Endothelial cell of umbilical vein (primary cell): Measurements from ENCODE around the gene MINDY4. TPM values are rescaled to one million over a fixed set of nuclear protein-coding genes. Genes with fewer than 3 reads are reported as not detected.

Experiments used
- BruUV-seq: library from RNA; stranded (reverse); fragments of 400-500 nt; replicated peaks from 2 replicates; lab custom pipeline; 2021; lab: Mats Ljungman, UMichigan
- CTCF ChIA-PET: fragments of 300-600, 350-600 bp; sonication (Branson Sonifier 250); formaldehyde crosslinking; loops from one replicate; lab custom pipeline; 2021; ENCODE audit warnings: antibody characterized with exemption, inconsistent platforms; lab: Charles Lee
- POLR2A ChIA-PET: fragments of 300-600, 350-600 bp; sonication (Branson Sonifier 250); formaldehyde crosslinking; loops from one replicate; lab custom pipeline; 2021; ENCODE audit warnings: antibody characterized with exemption, inconsistent platforms; lab: Charles Lee
- DNase-seq: peaks from one replicate; pipeline ENCODE4 v3.0.0-alpha.2; 2011; ENCODE audit warnings: low read depth, low spot score
- FAIRE-seq: peaks from 2 replicates; lab custom pipeline; 2011; peaks lifted over from hg19 to GRCh38; lab: Jason Lieb, UNC
- H2AFZ ChIP-seq: 2 replicates; pipeline ENCODE4 v1.6.0; 2012; ENCODE audit warnings: low read depth, low read length, control low read depth, inconsistent platforms
- H3K27ac ChIP-seq: 2 replicates; pipeline ENCODE4 v1.5.1; 2011; ENCODE audit warnings: low read depth, mild to moderate bottlenecking, control low read depth, low read length, moderate library complexity; ENCODE audit not compliant: insufficient read depth
- H3K27me3 ChIP-seq, 2 experiments: 2 replicates each; pipeline versions ENCODE4 v1.6.0 to v1.6.1; 2011; ENCODE audit warnings: low read length in 2 of 2, mixed read lengths in 1 of 2; ENCODE audit not compliant: control insufficient read depth in 2 of 2, insufficient read depth in 2 of 2
- H3K36me3 ChIP-seq, 2 experiments: 2 replicates in 1 of 2; 3 replicates in 1 of 2; pipeline ENCODE4 v1.5.1; 2011; ENCODE audit warnings: low read length in 2 of 2, mild to moderate bottlenecking in 1 of 2, moderate library complexity in 1 of 2; ENCODE audit not compliant: control insufficient read depth in 2 of 2, insufficient read depth in 2 of 2; ENCODE audit errors: extremely low read depth in 1 of 2
- H3K4me1 ChIP-seq: 3 replicates; pipeline ENCODE4 v1.5.1; 2011; ENCODE audit warnings: mild to moderate bottlenecking, low read length; ENCODE audit not compliant: control insufficient read depth, insufficient read depth; ENCODE audit errors: extremely low read depth
- H3K4me2 ChIP-seq: 2 replicates; pipeline ENCODE4 v1.6.1; 2011; ENCODE audit warnings: low read length, control low read depth, mixed read lengths; ENCODE audit not compliant: insufficient read depth
- H3K4me3 ChIP-seq, 3 experiments: fragments of 200-600 bp in 1 of 3; sonication (generic), shearing (Covaris generic) in 1 of 3; replicated peaks in 1 of 3; 2 replicates each; pipeline ENCODE4 v1.5.1; 2011 to 2016; ENCODE audit warnings: control low read depth in 3 of 3, low read length in 3 of 3, mild to moderate bottlenecking in 2 of 3, inconsistent platforms in 1 of 3, low read depth in 1 of 3, moderate library complexity in 1 of 3; ENCODE audit not compliant: insufficient read depth in 1 of 3
- H3K79me2 ChIP-seq: 2 replicates; pipeline ENCODE4 v1.6.0; 2012; ENCODE audit warnings: low read length, inconsistent platforms; ENCODE audit not compliant: control insufficient read depth, insufficient read depth
- H3K9ac ChIP-seq: replicated peaks from 2 replicates; pipeline ENCODE3; 2011; ENCODE audit warnings: low read length, control low read depth; ENCODE audit not compliant: insufficient read depth; ENCODE audit errors: extremely low read depth
- H3K9me1 ChIP-seq: replicated peaks from 3 replicates; pipeline ENCODE4 v1.6.0; 2011; ENCODE audit warnings: mild to moderate bottlenecking, low read length; ENCODE audit not compliant: control insufficient read depth, insufficient read depth; ENCODE audit errors: extremely low read depth
- H3K9me3 ChIP-seq: replicated peaks from 2 replicates; pipeline ENCODE4 v1.5.1; 2012; ENCODE audit warnings: low read length, inconsistent platforms; ENCODE audit not compliant: control insufficient read depth, insufficient read depth
- H4K20me1 ChIP-seq: replicated peaks from 2 replicates; pipeline ENCODE3; 2011; ENCODE audit warnings: mild to moderate bottlenecking, low read length; ENCODE audit not compliant: control insufficient read depth, insufficient read depth; ENCODE audit errors: extremely low read depth
- CTCF ChIP-seq, 2 donors: IDR thresholded peaks; 1 replicate in 1 of 2; 2 replicates in 1 of 2; pipeline ENCODE4 v1.5.1; 2011; ENCODE audit warnings: low read length in 2 of 2, mild to moderate bottlenecking in 2 of 2, moderate library complexity in 2 of 2, control low read depth in 1 of 2, inconsistent platforms in 1 of 2, low read depth in 1 of 2; ENCODE audit not compliant: insufficient read depth in 1 of 2; ENCODE audit errors: extremely low read depth in 1 of 2
- EZH2 ChIP-seq: IDR thresholded peaks from 2 replicates; pipeline ENCODE4 v1.6.1; 2012; ENCODE audit warnings: borderline replicate concordance, low read depth, mild to moderate bottlenecking, moderate library complexity, low read length, inconsistent platforms; ENCODE audit not compliant: severe bottlenecking
- FOS ChIP-seq: IDR thresholded peaks from 2 replicates; pipeline ENCODE4 v1.6.1; 2011; ENCODE audit warnings: mild to moderate bottlenecking, low read length, moderate library complexity, borderline replicate concordance; ENCODE audit not compliant: insufficient read depth
- JUN ChIP-seq: IDR thresholded peaks from 2 replicates; pipeline ENCODE4 v1.6.1; 2011; ENCODE audit warnings: borderline replicate concordance, low read depth; ENCODE audit not compliant: insufficient read length, insufficient read depth
- MAX ChIP-seq: IDR thresholded peaks from 2 replicates; pipeline ENCODE4 v1.6.1; 2011; ENCODE audit not compliant: insufficient read depth, insufficient read length
- MYC ChIP-seq: IDR thresholded peaks from one replicate; pipeline ENCODE4 v1.6.1; 2011; ENCODE audit warnings: mild to moderate bottlenecking, low read depth, low read length
- POLR2A ChIP-seq: IDR thresholded peaks from 2 replicates; pipeline ENCODE4 v1.6.1; 2012; ENCODE audit warnings: low read depth, mild to moderate bottlenecking, control low read depth, low read length
- POLR2AphosphoS5 ChIP-seq: IDR thresholded peaks from 2 replicates; pipeline ENCODE4 v1.6.1; 2012; ENCODE audit warnings: low read depth, mild to moderate bottlenecking, control low read depth, low read length, moderate library complexity; ENCODE audit not compliant: insufficient read depth
- dilution Hi-C: fragments of 300-500 bp; cut with MboI; formaldehyde crosslinking; loops from one replicate; pipeline ENCODE4 v1.15.0; 2019; ENCODE audit warnings: low sequenced_read_pairs; ENCODE audit not compliant: extremely low pct_ligation_motif_present
- intact Hi-C: fragments of 100-400 bp; cut with micrococcal nuclease; formaldehyde crosslinking; loops from one replicate; pipeline ENCODE4 v1.10.0; 2022
- polyA plus RNA-seq, 4 experiments: library from polyadenylated mRNA; depleted of rRNA in 3 of 4; stranded (reverse) in 3 of 4; unstranded in 1 of 4; fragments of >200 nt; gene quantifications; 2 replicates each; pipeline versions ENCODE4 v1.2.1 to v1.2.3, GENCODE V29; 2011 to 2012; ENCODE audit warnings: missing spikeins in 1 of 4
- total RNA-seq: library from RNA; stranded (reverse); gene quantifications from 2 replicates; pipeline ENCODE4 v1.2.3, GENCODE V29; 2021

Gene MINDY4
- total and polyA plus RNA-seq, 2 donors (not counting 3 experiments of a cell fraction or from before 2014, with no cell fraction given), result 2.2 to 4.7 TPM

GRCh38 chr7:30729642-30730041 is 41.6 kb upstream of the MINDY4 start:
- Histone ChIP-seq H3K9ac (no peak overlapping the region), H3K27ac (no peak overlapping the region), H3K36me3 (no peaks in the 10 kb centered on the region), H3K9me3 (no peaks in the 10 kb centered on the region), H3K79me2 (no peaks in the 10 kb centered on the region), H3K9me1 (no peaks in the 10 kb centered on the region), H3K4me3 (no peak overlapping the region), H4K20me1 (no peaks in the 10 kb centered on the region), H3K4me2 (no peak overlapping the region), H2AFZ (no peak overlapping the region), H3K27me3 (peaks cover 7 to 15% of the 10 kb centered on the region in 2 experiments), H3K4me1 (no peaks in the 10 kb centered on the region)
- POLR2A ChIA-PET, result no interaction called here
- BruUV-seq, result no TSS peak
- no peak for FAIRE-seq
- no peak for TF ChIP-seq JUN
- no peak for TF ChIP-seq CTCF (IDR thresholded peaks at IDR 0.05; ENCODE audit: extremely low read depth in 1 of 2, insufficient read depth in 1 of 2, low read depth in 1 of 2, low read length in 2 of 2)
- no peak for TF ChIP-seq POLR2A
- no peak for TF ChIP-seq FOS
- TF ChIP-seq MYC, result no peak
- TF ChIP-seq POLR2AphosphoS5, result no peak
- TF ChIP-seq EZH2, result no peak
- no peak for TF ChIP-seq MAX
- intact Hi-C loops, result no loop called here
- DNase-seq, result no peak
- CTCF ChIA-PET, result no interaction called here
- dilution Hi-C loops, result no loop called here
